Sigmoid colon (tissue), 4 donors: ENCODE measurements around the gene HSDL1.

Source experiments
- EP300 ChIP-seq, 4 donors: sonication (generic); formaldehyde crosslinking; IDR thresholded peaks; one replicate each; pipeline ENCODE4 v1.6.1; 2017; ENCODE audit warnings: antibody characterized with exemption in 4 of 4
- POLR2AphosphoS5 ChIP-seq, 4 donors: sonication (generic); formaldehyde crosslinking; IDR thresholded peaks; one replicate each; pipeline ENCODE4 v1.6.1; 2017; ENCODE audit warnings: antibody characterized with exemption in 4 of 4
- TF ChIP-seq, protein P1 (sequence below), 4 experiments: fragments of 450-650 bp in 3 of 4; fragments of 200-600 bp in 1 of 4; IDR thresholded peaks; one replicate each; pipeline ENCODE4 v1.5.1; 2016 to 2019; ENCODE audit warnings: antibody characterized with exemption in 4 of 4, mild to moderate bottlenecking in 3 of 4, moderate library complexity in 2 of 4

GRCh38 chr16:84153660-84154214 lies 8.8 kb upstream of the HSDL1 start:
- TF ChIP-seq POLR2AphosphoS5 (IDR thresholded peaks at IDR 0.05) (no peak), EP300 (IDR thresholded peaks at IDR 0.05) (no peak)
- TF ChIP-seq, protein P1, sequence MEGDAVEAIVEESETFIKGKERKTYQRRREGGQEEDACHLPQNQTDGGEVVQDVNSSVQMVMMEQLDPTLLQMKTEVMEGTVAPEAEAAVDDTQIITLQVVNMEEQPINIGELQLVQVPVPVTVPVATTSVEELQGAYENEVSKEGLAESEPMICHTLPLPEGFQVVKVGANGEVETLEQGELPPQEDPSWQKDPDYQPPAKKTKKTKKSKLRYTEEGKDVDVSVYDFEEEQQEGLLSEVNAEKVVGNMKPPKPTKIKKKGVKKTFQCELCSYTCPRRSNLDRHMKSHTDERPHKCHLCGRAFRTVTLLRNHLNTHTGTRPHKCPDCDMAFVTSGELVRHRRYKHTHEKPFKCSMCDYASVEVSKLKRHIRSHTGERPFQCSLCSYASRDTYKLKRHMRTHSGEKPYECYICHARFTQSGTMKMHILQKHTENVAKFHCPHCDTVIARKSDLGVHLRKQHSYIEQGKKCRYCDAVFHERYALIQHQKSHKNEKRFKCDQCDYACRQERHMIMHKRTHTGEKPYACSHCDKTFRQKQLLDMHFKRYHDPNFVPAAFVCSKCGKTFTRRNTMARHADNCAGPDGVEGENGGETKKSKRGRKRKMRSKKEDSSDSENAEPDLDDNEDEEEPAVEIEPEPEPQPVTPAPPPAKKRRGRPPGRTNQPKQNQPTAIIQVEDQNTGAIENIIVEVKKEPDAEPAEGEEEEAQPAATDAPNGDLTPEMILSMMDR (IDR thresholded peaks at IDR 0.05), result no peak
